ENCODE data around the gene HOXB5. TPM values are rescaled to one million over a fixed set of nuclear protein-coding genes. Genes with fewer than 3 reads are reported as not detected.
A peak's percentile ranks its signal among the peaks of the same experiment; 100 is the strongest.

The HOXB5 gene
- total RNA-seq, 1 experiment from 2014 or later: 19.8 TPM

DNA sequence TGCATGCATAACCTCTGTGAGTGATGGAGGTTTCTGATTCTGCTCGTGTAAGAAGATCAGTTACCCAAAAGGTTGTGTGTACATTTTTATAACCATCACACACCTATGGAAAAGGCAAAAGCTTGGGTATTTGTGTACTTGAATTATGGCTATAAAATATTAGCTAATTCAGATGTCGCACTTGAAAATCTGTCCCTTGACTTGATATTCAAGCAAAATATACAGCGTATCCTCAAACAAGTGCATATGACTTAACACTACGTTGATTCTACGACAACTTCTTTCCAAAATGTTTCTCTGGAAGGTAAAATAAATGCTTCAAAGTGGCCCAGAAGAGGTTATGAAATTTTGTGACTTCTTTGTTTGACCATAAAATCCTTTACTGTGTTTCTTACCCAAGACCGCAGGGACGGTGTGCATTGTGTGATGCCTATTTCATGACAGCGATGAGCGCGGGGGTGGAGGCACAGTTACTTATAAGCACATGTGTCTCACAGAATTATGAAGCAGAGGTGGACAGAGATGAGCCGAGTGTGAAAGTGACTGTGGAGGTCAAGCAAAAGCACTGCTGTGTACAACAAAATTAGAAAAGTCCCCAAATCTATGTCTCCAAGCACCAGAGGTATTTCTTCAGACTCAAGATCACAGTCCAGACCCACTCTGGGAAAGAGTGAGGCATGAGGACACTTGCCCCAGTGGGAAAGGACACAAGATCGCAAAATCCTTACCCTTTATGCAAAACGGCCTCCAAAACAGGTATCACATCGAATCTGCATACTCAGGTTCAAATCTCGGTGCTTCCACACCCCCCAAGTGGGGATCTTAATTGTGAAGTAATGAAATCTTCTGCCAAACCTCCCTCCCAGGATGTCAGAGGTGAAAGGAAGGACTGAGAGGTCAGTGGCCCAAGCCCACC lies 36.7 kb upstream of the HOXB5 start:
- BruUV-seq (replicated peaks): no TSS peak
- Histone ChIP-seq H3K27me3 (ENCODE audit: insufficient read depth, low read length) (no peaks in the 10 kb centered on the region), H3K9ac (ENCODE audit: low read length) (no peak overlapping the region), H3K4me2 (ENCODE audit: low read length) (no peak overlapping the region), H4K20me1 (ENCODE audit: insufficient read depth) (no peaks in the 10 kb centered on the region), H3K4me1 (ENCODE audit: control insufficient read depth in 1 of 2, insufficient read depth in 2 of 2, low read length in 2 of 2) (peaks cover 10 to 14% of the 10 kb centered on the region in 2 experiments), H2AFZ (ENCODE audit: low read depth, low read length, poor library complexity, severe bottlenecking) (no peak overlapping the region), H3K79me2 (ENCODE audit: insufficient read depth, low read length) (peaks cover 5% of the 10 kb centered on the region), H3K36me3 (ENCODE audit: control insufficient read depth in 1 of 2, insufficient read depth in 2 of 2, low read length in 2 of 2) (peaks cover 5 to 9% of the 10 kb centered on the region in 2 experiments; a peak in 3 of 4 replicates), H3K9me3 (ENCODE audit: control insufficient read depth in 1 of 2, insufficient read depth in 1 of 2, low read depth in 1 of 2, low read length in 2 of 2) (no peaks in the 10 kb centered on the region), H3K9me2 (ENCODE audit: insufficient read depth) (no peaks in the 10 kb centered on the region), H3K4me3 (replicated peaks in 1 of 2; ENCODE audit: low read depth in 1 of 2, low read length in 2 of 2) (no peak overlapping the region), H3K27ac (ENCODE audit: low read depth, low read length) (no peak overlapping the region)
- ChIA-PET CTCF (interaction anchor here (1.0 kb wide), 1 partner anchor 11 kb away, joined by 5 read pairs; no protein-coding TSS in a partner anchor), RAD21 (ENCODE audit: low non-redundant PET in 1 of 2, low total read pairs in 2 of 2, uncharacterized antibody in 2 of 2, unreplicated experiment in 2 of 2) (no interaction called here), POLR2A (no interaction called here)
- TF ChIP-seq TCF7L2 (IDR thresholded peaks at IDR 0.05; ENCODE audit: borderline replicate concordance, extremely low read depth, insufficient read depth, insufficient read length) (no peak), POLR2AphosphoS5 (IDR thresholded peaks at IDR 0.05; ENCODE audit: low read depth, low read length) (0 out of 2 replicates have a peak, but pooled peaks have one; percentile 5)
- DNase-seq (ENCODE audit: low read depth, low spot score) (no peak), ATAC-seq (no peak)
- intact Hi-C loops (cut with micrococcal nuclease): no loop called here

DNA sequence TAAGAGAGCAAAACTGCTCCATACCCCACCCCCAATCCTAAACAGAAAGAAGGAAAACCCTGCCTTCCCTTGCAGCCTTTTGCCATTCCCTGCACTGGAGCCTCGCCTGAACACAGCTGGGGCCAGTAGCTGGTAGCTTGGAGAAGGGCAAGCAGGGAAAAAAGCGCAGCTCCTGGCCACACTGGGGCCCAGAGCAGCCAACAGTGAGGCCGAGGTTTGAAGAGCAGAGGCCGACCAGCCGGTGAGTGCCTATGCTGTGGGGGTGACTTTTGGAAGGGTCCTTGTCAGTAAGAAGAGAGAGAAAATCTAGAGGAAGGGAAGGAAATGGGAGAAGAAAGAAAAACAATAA lies 35.8 kb upstream of the HOXB5 start:
- no peaks in the 10 kb centered on the region for H3K27me3 ChIP-seq (ENCODE audit: insufficient read depth, low read length)
- H2AFZ ChIP-seq (ENCODE audit: low read depth, low read length, poor library complexity, severe bottlenecking): no peak overlapping the region
- H3K9me3 ChIP-seq (ENCODE audit: control insufficient read depth in 1 of 2, insufficient read depth in 1 of 2, low read depth in 1 of 2, low read length in 2 of 2): no peaks in the 10 kb centered on the region
- no peak overlapping the region for H3K27ac ChIP-seq (ENCODE audit: low read depth, low read length)
- no peak for ATAC-seq
- ChIA-PET POLR2A (interaction anchor here (1.4 kb wide), 1 partner anchor 11 kb away, joined by 3 read pairs; no protein-coding TSS in a partner anchor), CTCF (interaction anchor here (1.0 to 1.1 kb wide), 3 partner anchors 10 to 498 kb away, joined by 3 to 5 read pairs (median 4); no protein-coding TSS in a partner anchor), RAD21 (ENCODE audit: low non-redundant PET in 1 of 2, low total read pairs in 2 of 2, uncharacterized antibody in 2 of 2, unreplicated experiment in 2 of 2) (no interaction called here)
- no peak overlapping the region for H3K9ac ChIP-seq (ENCODE audit: low read length)
- H3K79me2 ChIP-seq (ENCODE audit: insufficient read depth, low read length): peaks cover 14% of the 10 kb centered on the region
- H3K36me3 ChIP-seq (ENCODE audit: control insufficient read depth in 1 of 2, insufficient read depth in 2 of 2, low read length in 2 of 2): peaks cover 0 to under 1% of the 10 kb centered on the region in 2 experiments; a peak in 2 of 4 replicates
- no TSS peak for BruUV-seq (replicated peaks)
- DNase-seq (ENCODE audit: low read depth, low spot score): no peak
- 0 out of 2 replicates have a peak, but pooled peaks have one; percentile 10 for TF ChIP-seq POLR2AphosphoS5 (IDR thresholded peaks at IDR 0.05; ENCODE audit: low read depth, low read length)
- no peak for TF ChIP-seq ELF1 (IDR thresholded peaks at IDR 0.05; ENCODE audit: borderline replicate concordance, low read depth)
- no peak for TF ChIP-seq SP1 (IDR thresholded peaks at IDR 0.05; ENCODE audit: low read depth)
- intact Hi-C loops (cut with micrococcal nuclease): no loop called here
- no peaks in the 10 kb centered on the region for H3K9me2 ChIP-seq (ENCODE audit: insufficient read depth)
- H3K4me2 ChIP-seq (ENCODE audit: low read length): no peak overlapping the region
- no peak overlapping the region for H3K4me3 ChIP-seq (replicated peaks in 1 of 2; ENCODE audit: low read depth in 1 of 2, low read length in 2 of 2)
- no peaks in the 10 kb centered on the region for H4K20me1 ChIP-seq (ENCODE audit: insufficient read depth)
- H3K4me1 ChIP-seq (ENCODE audit: control insufficient read depth in 1 of 2, insufficient read depth in 2 of 2, low read length in 2 of 2): peaks cover 14 to 22% of the 10 kb centered on the region in 2 experiments

Measured in HCT116 (cell line).